Fibroblast of lung (primary cell): ENCODE data around the gene CHN1. TPM values are rescaled to one million over a fixed set of nuclear protein-coding genes. Genes with fewer than 3 reads are reported as not detected.

Experiments used
- DNase-seq, 2 donors: peaks; one replicate each; pipeline versions ENCODE4 v3.0.0 to v3.0.0-alpha.2; 2010; ENCODE audit warnings: low read depth in 2 of 2
- H2AFZ ChIP-seq: 2 replicates; pipeline ENCODE4 v1.5.1; 2012; ENCODE audit warnings: low read length, control low read depth, inconsistent platforms
- H3K27ac ChIP-seq: 2 replicates; pipeline ENCODE4 v1.5.1; 2011; ENCODE audit warnings: low read length, control low read depth; ENCODE audit not compliant: insufficient read depth
- H3K27me3 ChIP-seq: 2 replicates; pipeline ENCODE4 v1.5.1; 2011; ENCODE audit warnings: mild to moderate bottlenecking, low read length; ENCODE audit not compliant: control insufficient read depth, insufficient read depth
- H3K36me3 ChIP-seq: 2 replicates; pipeline ENCODE4 v1.5.1; 2011; ENCODE audit warnings: low read length; ENCODE audit not compliant: control insufficient read depth, insufficient read depth
- H3K4me1 ChIP-seq: 2 replicates; pipeline ENCODE4 v1.5.1; 2011; ENCODE audit warnings: low read length; ENCODE audit not compliant: control insufficient read depth, insufficient read depth; ENCODE audit errors: extremely low read depth
- H3K4me2 ChIP-seq: 2 replicates; pipeline ENCODE4 v1.5.1; 2011; ENCODE audit warnings: low read length, control low read depth; ENCODE audit not compliant: insufficient read depth; ENCODE audit errors: extremely low read depth
- H3K4me3 ChIP-seq, 4 experiments: fragments of 200-600 bp in 1 of 4; sonication (generic) in 1 of 4; replicated peaks in 1 of 4; 2 replicates each; pipeline ENCODE4 v1.5.1; 2011 to 2016; ENCODE audit warnings: low read length in 4 of 4, low read depth in 3 of 4, mild to moderate bottlenecking in 3 of 4, control low read depth in 2 of 4, inconsistent platforms in 1 of 4, mixed read lengths in 1 of 4; ENCODE audit not compliant: insufficient read depth in 1 of 4; ENCODE audit errors: control extremely low read depth in 1 of 4
- H3K79me2 ChIP-seq: 2 replicates; pipeline ENCODE4 v1.5.1; 2012; ENCODE audit warnings: mild to moderate bottlenecking, low read length, inconsistent platforms; ENCODE audit not compliant: control insufficient read depth, insufficient read depth
- H3K9ac ChIP-seq: 2 replicates; pipeline ENCODE4 v1.5.1; 2011; ENCODE audit warnings: mild to moderate bottlenecking, low read length, control low read depth; ENCODE audit not compliant: insufficient read depth
- H3K9me3 ChIP-seq: 2 replicates; pipeline ENCODE4 v1.5.1; 2012; ENCODE audit warnings: low read depth, low read length; ENCODE audit not compliant: control insufficient read depth, insufficient read depth
- H4K20me1 ChIP-seq: 2 replicates; pipeline ENCODE4 v1.5.1; 2011; ENCODE audit warnings: low read length; ENCODE audit not compliant: control insufficient read depth, insufficient read depth; ENCODE audit errors: extremely low read depth
- EZH2 ChIP-seq: IDR thresholded peaks from 2 replicates; pipeline ENCODE4 v1.5.1; 2012; ENCODE audit warnings: low read length, control low read depth, mild to moderate bottlenecking; ENCODE audit errors: missing control alignments
- polyA plus RNA-seq, 2 donors: library from polyadenylated mRNA; depleted of rRNA in 1 of 2; stranded (reverse) in 1 of 2; unstranded in 1 of 2; fragments of >200 nt; gene quantifications; 2 replicates each; pipeline ENCODE4 v1.2.1, GENCODE V29; 2011 to 2012; ENCODE audit warnings: missing spikeins in 1 of 2
- total RNA-seq: library from RNA; depleted of rRNA; stranded (reverse); fragments of >200 nt; gene quantifications from 2 replicates; pipeline ENCODE4 v1.2.1, GENCODE V29; 2014
- TF ChIP-seq, protein P1 (sequence below), 2 donors: IDR thresholded peaks in 1 of 2; conservative IDR thresholded peaks in 1 of 2; 1 replicate in 1 of 2; 2 replicates in 1 of 2; pipeline ENCODE4 v1.5.1; 2011 to 2012; ENCODE audit warnings: low read length in 2 of 2, control low read depth in 1 of 2, inconsistent platforms in 1 of 2, low read depth in 1 of 2, mild to moderate bottlenecking in 1 of 2

Gene CHN1
- total and polyA plus RNA-seq, 2 donors (not counting 1 experiment from before 2014, with no cell fraction given), result 203 to 904 TPM

DNA sequence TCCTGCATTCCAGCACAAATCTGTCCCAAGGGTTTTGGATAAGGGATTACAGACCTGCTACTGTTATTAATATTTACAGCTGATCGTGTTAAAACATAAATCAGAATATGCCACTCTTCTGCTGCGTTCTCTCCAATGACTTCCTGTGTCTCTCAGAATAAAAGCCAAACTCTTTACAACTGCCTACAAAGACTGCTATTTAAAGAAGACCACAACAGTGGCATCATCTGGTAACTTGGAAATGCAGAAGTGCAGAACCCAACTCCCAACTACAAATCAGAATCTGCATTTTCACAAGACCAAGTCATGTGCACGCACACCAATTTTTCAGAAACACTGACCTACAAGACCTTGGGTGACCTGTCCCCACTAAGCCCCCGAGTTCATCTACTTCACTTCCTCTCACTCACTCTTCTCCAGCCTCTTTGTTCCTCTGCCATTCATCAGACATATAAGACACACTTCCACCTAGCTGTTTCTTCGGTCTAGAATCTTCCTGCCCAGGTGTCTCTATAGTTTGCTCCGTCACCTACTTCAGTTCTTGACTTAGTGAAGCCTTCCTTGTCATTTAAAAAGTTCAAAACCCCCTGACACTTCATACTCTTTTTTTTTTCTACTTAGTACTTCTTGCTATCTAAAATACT lies 36.0 kb downstream of the CHN1 start:
- Histone ChIP-seq H3K27ac (no peak overlapping the region), H2AFZ (no peak overlapping the region), H3K9me3 (no peaks in the 10 kb centered on the region), H3K36me3 (no peaks in the 10 kb centered on the region), H3K4me1 (peaks cover 19% of the 10 kb centered on the region), H4K20me1 (no peaks in the 10 kb centered on the region), H3K79me2 (no peaks in the 10 kb centered on the region), H3K4me3 (no peak overlapping the region), H3K9ac (no peak overlapping the region), H3K4me2 (no peak overlapping the region), H3K27me3 (no peaks in the 10 kb centered on the region)
- no peak for TF ChIP-seq EZH2
- TF ChIP-seq, protein P1, sequence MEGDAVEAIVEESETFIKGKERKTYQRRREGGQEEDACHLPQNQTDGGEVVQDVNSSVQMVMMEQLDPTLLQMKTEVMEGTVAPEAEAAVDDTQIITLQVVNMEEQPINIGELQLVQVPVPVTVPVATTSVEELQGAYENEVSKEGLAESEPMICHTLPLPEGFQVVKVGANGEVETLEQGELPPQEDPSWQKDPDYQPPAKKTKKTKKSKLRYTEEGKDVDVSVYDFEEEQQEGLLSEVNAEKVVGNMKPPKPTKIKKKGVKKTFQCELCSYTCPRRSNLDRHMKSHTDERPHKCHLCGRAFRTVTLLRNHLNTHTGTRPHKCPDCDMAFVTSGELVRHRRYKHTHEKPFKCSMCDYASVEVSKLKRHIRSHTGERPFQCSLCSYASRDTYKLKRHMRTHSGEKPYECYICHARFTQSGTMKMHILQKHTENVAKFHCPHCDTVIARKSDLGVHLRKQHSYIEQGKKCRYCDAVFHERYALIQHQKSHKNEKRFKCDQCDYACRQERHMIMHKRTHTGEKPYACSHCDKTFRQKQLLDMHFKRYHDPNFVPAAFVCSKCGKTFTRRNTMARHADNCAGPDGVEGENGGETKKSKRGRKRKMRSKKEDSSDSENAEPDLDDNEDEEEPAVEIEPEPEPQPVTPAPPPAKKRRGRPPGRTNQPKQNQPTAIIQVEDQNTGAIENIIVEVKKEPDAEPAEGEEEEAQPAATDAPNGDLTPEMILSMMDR (conservative IDR thresholded peaks at IDR 0.05 in 1 of 2, IDR thresholded peaks at IDR 0.05 in 1 of 2; ENCODE audit: low read depth in 1 of 2, low read length in 2 of 2), result no peak
- no peak for DNase-seq

DNA sequence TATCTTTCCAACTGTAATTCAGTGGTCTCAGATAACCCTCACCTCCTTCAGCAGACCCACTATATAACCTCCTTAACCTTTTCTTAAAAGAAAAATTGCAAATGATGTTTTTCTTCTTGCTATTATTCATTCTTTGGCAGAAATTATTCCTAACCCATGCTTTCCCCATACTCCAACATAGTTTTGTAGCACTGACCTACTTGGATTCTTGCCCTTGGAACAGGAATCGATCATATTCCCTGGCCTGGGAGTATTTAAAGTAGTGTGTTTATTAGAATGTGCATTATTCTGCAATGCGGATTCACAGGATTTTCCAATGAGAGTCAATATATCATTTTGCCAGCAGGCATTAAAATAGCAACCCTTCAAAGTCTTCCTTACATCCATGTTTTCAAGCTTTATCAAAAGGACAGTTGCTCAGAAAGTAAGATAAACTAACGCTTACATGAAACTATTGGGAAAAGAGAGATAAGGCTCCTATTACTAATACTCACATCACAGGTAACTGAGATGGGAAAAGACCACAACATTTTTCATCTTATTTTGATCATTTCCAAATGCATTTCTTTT lies 37.4 kb downstream of the CHN1 start:
- DNase-seq, result peak; percentile 58 to 67
- no peaks in the 10 kb centered on the region for H3K36me3 ChIP-seq
- H3K79me2 ChIP-seq, result no peaks in the 10 kb centered on the region
- no peaks in the 10 kb centered on the region for H4K20me1 ChIP-seq
- H2AFZ ChIP-seq, result no peak overlapping the region
- no peak overlapping the region for H3K27ac ChIP-seq
- no peak overlapping the region for H3K4me3 ChIP-seq
- H3K9ac ChIP-seq, result no peak overlapping the region
- H3K4me2 ChIP-seq, result no peak overlapping the region
- peaks cover 11% of the 10 kb centered on the region for H3K4me1 ChIP-seq
- TF ChIP-seq, protein P1 (conservative IDR thresholded peaks at IDR 0.05 in 1 of 2, IDR thresholded peaks at IDR 0.05 in 1 of 2; ENCODE audit: low read depth in 1 of 2, low read length in 2 of 2), result no peak
- TF ChIP-seq EZH2, result no peak
- H3K27me3 ChIP-seq, result no peaks in the 10 kb centered on the region
- no peaks in the 10 kb centered on the region for H3K9me3 ChIP-seq

DNA sequence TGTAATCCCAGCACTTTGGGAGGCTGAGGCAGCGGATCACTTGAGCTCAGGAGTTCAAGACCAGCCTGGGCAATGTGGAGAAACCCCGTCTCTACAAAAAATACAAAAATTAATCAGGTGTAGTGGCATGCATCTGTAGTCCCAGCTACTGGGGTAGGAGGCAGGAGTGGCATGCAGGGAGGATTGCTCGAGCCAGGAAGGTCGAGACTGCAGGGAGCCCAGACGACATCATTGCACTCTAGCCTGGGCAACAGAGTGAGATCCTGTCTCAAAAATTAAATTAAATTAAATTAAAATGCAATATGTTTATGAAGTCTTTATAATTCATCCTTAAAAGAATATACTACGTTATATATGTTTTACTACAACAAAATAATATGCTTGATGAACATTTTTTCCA lies 38.1 kb downstream of the CHN1 start:
- no peak overlapping the region for H3K27ac ChIP-seq
- TF ChIP-seq, protein P1 (conservative IDR thresholded peaks at IDR 0.05 in 1 of 2, IDR thresholded peaks at IDR 0.05 in 1 of 2; ENCODE audit: low read depth in 1 of 2, low read length in 2 of 2), result no peak
- TF ChIP-seq EZH2, result no peak

More for the DNA sequence above, 38.1 kb downstream of the CHN1 start:
- Histone ChIP-seq H3K27me3 (no peaks in the 10 kb centered on the region), H3K79me2 (no peaks in the 10 kb centered on the region), H3K9ac (no peak overlapping the region), H3K4me3 (no peak overlapping the region), H3K4me2 (no peak overlapping the region), H3K4me1 (peaks cover 10% of the 10 kb centered on the region), H3K9me3 (no peaks in the 10 kb centered on the region), H3K36me3 (no peaks in the 10 kb centered on the region), H4K20me1 (no peaks in the 10 kb centered on the region), H2AFZ (no peak overlapping the region)
- no peak for DNase-seq
